Vagina (tissue), 2 donors: Measurements from ENCODE around the gene CUX1. TPM values are rescaled to one million over a fixed set of nuclear protein-coding genes. Genes with fewer than 3 reads are reported as not detected.

Source experiments
- DNase-seq, 2 donors: peaks; one replicate each; pipeline ENCODE4 v3.0.0-alpha.2; 2017; ENCODE audit errors: extremely low spot score in 2 of 2
- H3K27ac ChIP-seq: fragments of 200-600 bp; sonication (generic); one replicate; pipeline ENCODE4 v1.5.1; 2019
- H3K27me3 ChIP-seq: fragments of 200-600 bp; sonication (generic); one replicate; pipeline ENCODE4 v1.5.1; 2019
- H3K36me3 ChIP-seq, 2 donors: fragments of 200-600 bp; sonication (generic); one replicate each; pipeline ENCODE4 v1.5.1; 2017 to 2019
- H3K4me1 ChIP-seq: fragments of 200-600 bp; sonication (generic); one replicate; pipeline ENCODE4 v1.5.1; 2019
- H3K4me3 ChIP-seq, 2 donors: fragments of 200-600 bp; sonication (generic); 1 replicate in 1 of 2; 2 replicates in 1 of 2; pipeline ENCODE4 v1.5.1; 2016 to 2019
- H3K9me3 ChIP-seq: fragments of 200-600 bp; sonication (generic); one replicate; pipeline ENCODE4 v1.5.1; 2019
- CTCF ChIP-seq, 3 experiments: fragments of 450-650 bp in 2 of 3; fragments of 200-600 bp in 1 of 3; sonication (generic) in 1 of 3; IDR thresholded peaks; one replicate each; pipeline ENCODE4 v1.5.1; 2017 to 2019; ENCODE audit warnings: antibody characterized with exemption in 3 of 3, mild to moderate bottlenecking in 2 of 3, moderate library complexity in 2 of 3
- POLR2A ChIP-seq, 2 donors: fragments of 450-650 bp; IDR thresholded peaks; one replicate each; pipeline ENCODE4 v1.6.1; 2017; ENCODE audit warnings: antibody characterized with exemption in 2 of 2, mild to moderate bottlenecking in 2 of 2, moderate library complexity in 2 of 2
- POLR2AphosphoS5 ChIP-seq, 2 donors: sonication (generic); formaldehyde crosslinking; IDR thresholded peaks; one replicate each; pipeline ENCODE4 v1.9.0; 2017; ENCODE audit warnings: antibody characterized with exemption in 2 of 2, mild to moderate bottlenecking in 2 of 2, low read depth in 1 of 2; ENCODE audit not compliant: insufficient read depth in 1 of 2
- intact Hi-C: fragments of 100-400 bp; cut with DNase I; formaldehyde crosslinking; loops from one replicate; pipeline ENCODE4 v1.15.1; 2023
- total RNA-seq: library from RNA; depleted of rRNA; stranded (reverse); fragments of >200 nt; gene quantifications from one replicate; pipeline ENCODE4 v1.2.3, GENCODE V29; 2016

CUX1 gene
- total RNA-seq, 1 donor from 2014 or later: 65.3 TPM

GRCh38 chr7:101878938-101879337 lies 61.5 kb downstream of the CUX1 start:
- TF ChIP-seq POLR2AphosphoS5 (IDR thresholded peaks at IDR 0.05; ENCODE audit: insufficient read depth in 1 of 2, low read depth in 1 of 2) (no peak), CTCF (IDR thresholded peaks at IDR 0.05) (no peak), POLR2A (IDR thresholded peaks at IDR 0.05) (no peak)
- Histone ChIP-seq H3K9me3 (no peaks in the 10 kb centered on the region), H3K27me3 (no peaks in the 10 kb centered on the region), H3K36me3 (no peaks in the 10 kb centered on the region), H3K4me1 (peaks cover 33% of the 10 kb centered on the region), H3K27ac (no peak overlapping the region), H3K4me3 (no peak overlapping the region)
- intact Hi-C loops: no loop called here
- no peak for DNase-seq

- TF ChIP-seq CTCF (IDR thresholded peaks at IDR 0.05): no peak
- TF ChIP-seq POLR2AphosphoS5 (IDR thresholded peaks at IDR 0.05; ENCODE audit: insufficient read depth in 1 of 2, low read depth in 1 of 2): no peak
- TF ChIP-seq POLR2A (IDR thresholded peaks at IDR 0.05): no peak
- Histone ChIP-seq H3K4me3 (no peak overlapping the region), H3K4me1 (peaks cover 33% of the 10 kb centered on the region), H3K27ac (no peak overlapping the region), H3K27me3 (no peaks in the 10 kb centered on the region), H3K36me3 (no peaks in the 10 kb centered on the region), H3K9me3 (no peaks in the 10 kb centered on the region)
- DNase-seq: no peak
- intact Hi-C loops: no loop called here
These were observed 62.1 kb downstream of the CUX1 start for GRCh38 chr7:101879565-101879964.

GRCh38 chr7:101880282-101881054 lies 63.0 kb downstream of the CUX1 start:
- intact Hi-C loops: no loop called here
- peak overlapping the region; percentile 76 for H3K27ac ChIP-seq

GRCh38 chr7:101882005-101882421 lies 64.6 kb downstream of the CUX1 start:
- intact Hi-C loops: no loop called here
- no peak overlapping the region for H3K4me3 ChIP-seq
- peaks cover 42% of the 10 kb centered on the region for H3K4me1 ChIP-seq

More at GRCh38 chr7:101880282-101881054, 63.0 kb downstream of the CUX1 start:
- Histone ChIP-seq H3K36me3 (no peaks in the 10 kb centered on the region), H3K9me3 (no peaks in the 10 kb centered on the region), H3K27me3 (no peaks in the 10 kb centered on the region), H3K4me3 (no peak overlapping the region), H3K4me1 (peaks cover 36% of the 10 kb centered on the region)
- TF ChIP-seq POLR2A (IDR thresholded peaks at IDR 0.05): no peak
- no peak for TF ChIP-seq CTCF (IDR thresholded peaks at IDR 0.05)
- DNase-seq: no peak

GRCh38 chr7:101882595-101883564 lies 65.5 kb downstream of the CUX1 start:
- no peaks in the 10 kb centered on the region for H3K27me3 ChIP-seq
- intact Hi-C loops: no loop called here
- H3K4me1 ChIP-seq: peaks cover 42% of the 10 kb centered on the region
- H3K9me3 ChIP-seq: no peaks in the 10 kb centered on the region
- no peaks in the 10 kb centered on the region for H3K36me3 ChIP-seq
- peak in 1 of 2 donors; percentile 98 for DNase-seq
- H3K27ac ChIP-seq: peak overlapping the region; percentile 76
- H3K4me3 ChIP-seq: no peak overlapping the region
- peak; percentile 81 to 95 for TF ChIP-seq POLR2AphosphoS5 (IDR thresholded peaks at IDR 0.05; ENCODE audit: insufficient read depth in 1 of 2, low read depth in 1 of 2)
- TF ChIP-seq CTCF (IDR thresholded peaks at IDR 0.05): no peak
- TF ChIP-seq POLR2A (IDR thresholded peaks at IDR 0.05): no peak

More at GRCh38 chr7:101882005-101882421, 64.6 kb downstream of the CUX1 start:
- no peaks in the 10 kb centered on the region for H3K9me3 ChIP-seq
- no peaks in the 10 kb centered on the region for H3K36me3 ChIP-seq
- DNase-seq: no peak
- H3K27ac ChIP-seq: peak overlapping the region; percentile 76
- H3K27me3 ChIP-seq: no peaks in the 10 kb centered on the region
- no peak for TF ChIP-seq POLR2A (IDR thresholded peaks at IDR 0.05)
- no peak for TF ChIP-seq POLR2AphosphoS5 (IDR thresholded peaks at IDR 0.05; ENCODE audit: insufficient read depth in 1 of 2, low read depth in 1 of 2)
